Ramos (cell line): ENCODE results near the gene PPP1R9B.

Experiments
- in situ Hi-C: fragments of 300-500 bp; cut with MboI; formaldehyde crosslinking; loops from one replicate; pipeline ENCODE4 v1.14.3; 2022; ENCODE audit warnings: low sequenced_read_pairs; ENCODE audit not compliant: unreplicated experiment

The PPP1R9B gene

GRCh38 chr17:50129728-50130558 lies 20.5 kb downstream of the PPP1R9B start, which contains the start of gene SAMD14:
SAMD14 (minus strand) TSS chr17:50130160; CDS start chr17:50124959, 5,201 bp downstream.
- in situ Hi-C loops = no loop called here

GRCh38 chr17:50129353-50129727 lies 21.1 kb downstream of the PPP1R9B start:
- in situ Hi-C loops = no loop called here

GRCh38 chr17:50128441-50129352 lies 21.8 kb downstream of the PPP1R9B start:
- in situ Hi-C loops = no loop called here

GRCh38 chr17:50127697-50128361 lies 22.6 kb downstream of the PPP1R9B start:
- in situ Hi-C loops = no loop called here

- in situ Hi-C loops = no loop called here
These were observed 25.0 kb downstream of the PPP1R9B start for GRCh38 chr17:50125420-50125997.

GRCh38 chr17:50123649-50124349 lies 26.7 kb downstream of the PPP1R9B start:
- in situ Hi-C loops = no loop called here

GRCh38 chr17:50122945-50123344 lies 27.5 kb downstream of the PPP1R9B start:
- in situ Hi-C loops = no loop called here

GRCh38 chr17:50120475-50121253 lies 29.8 kb downstream of the PPP1R9B start:
- in situ Hi-C loops = no loop called here

- in situ Hi-C loops = no loop called here
These were observed 31.7 kb downstream of the PPP1R9B start for GRCh38 chr17:50118828-50119218.

- in situ Hi-C loops = no loop called here
These were observed 32.2 kb downstream of the PPP1R9B start for GRCh38 chr17:50118076-50118827.

- in situ Hi-C loops = no loop called here
These were observed 33.0 kb downstream of the PPP1R9B start for GRCh38 chr17:50117202-50118051.

- in situ Hi-C loops = no loop called here
These were observed 34.7 kb downstream of the PPP1R9B start for GRCh38 chr17:50115756-50116155.

- in situ Hi-C loops = no loop called here
These were observed 35.6 kb downstream of the PPP1R9B start for GRCh38 chr17:50114849-50115357.

- in situ Hi-C loops = no loop called here
These were observed 36.1 kb downstream of the PPP1R9B start for GRCh38 chr17:50114401-50114800.

- in situ Hi-C loops = no loop called here
These were observed 36.7 kb downstream of the PPP1R9B start for GRCh38 chr17:50113624-50114320.

GRCh38 chr17:50112694-50113093 lies 37.8 kb downstream of the PPP1R9B start:
- in situ Hi-C loops = no loop called here
